HepG2 (cell line): ENCODE measurements around the gene TBC1D2B. TPM values are rescaled to one million over a fixed set of nuclear protein-coding genes. Genes with fewer than 3 reads are reported as not detected.

Experiments used
- ATAD3A ChIP-seq: sonication (generic); formaldehyde crosslinking; IDR thresholded peaks from 2 replicates; pipeline ENCODE4 v1.4.0; 2020; ENCODE audit warnings: missing genetic modification reagents
- CAMTA2 ChIP-seq: sonication (generic); formaldehyde crosslinking; IDR thresholded peaks from 2 replicates; pipeline ENCODE4 v1.4.0; 2020; ENCODE audit warnings: mild to moderate bottlenecking, missing genetic modification reagents, borderline replicate concordance
- JUND ChIP-seq: sonication (generic); formaldehyde crosslinking; IDR thresholded peaks from 2 replicates; pipeline ENCODE4 v1.8.0; 2022; ENCODE audit warnings: mild to moderate bottlenecking, missing genetic modification reagents
- MEF2D ChIP-seq: sonication (generic); formaldehyde crosslinking; IDR thresholded peaks from 2 replicates; pipeline ENCODE4 v1.5.1; 2020; ENCODE audit warnings: mild to moderate bottlenecking, missing genetic modification reagents
- MEIS1 ChIP-seq: sonication (generic); formaldehyde crosslinking; IDR thresholded peaks from 2 replicates; pipeline ENCODE4 v1.9.0; 2021; ENCODE audit warnings: mild to moderate bottlenecking, missing genetic modification reagents, moderate library complexity, borderline replicate concordance
- REPIN1 ChIP-seq: sonication (generic); formaldehyde crosslinking; IDR thresholded peaks from 2 replicates; pipeline ENCODE4 v1.8.0; 2022; ENCODE audit warnings: missing genetic modification reagents, low read depth, mild to moderate bottlenecking, borderline replicate concordance
- SMAD3 ChIP-seq: sonication (generic); formaldehyde crosslinking; IDR thresholded peaks from 2 replicates; pipeline ENCODE4 v1.4.0; 2020; ENCODE audit warnings: missing genetic modification reagents
- STAG1 ChIP-seq: sonication (generic); formaldehyde crosslinking; IDR thresholded peaks from 2 replicates; pipeline ENCODE4 v1.4.0; 2020; ENCODE audit warnings: missing genetic modification reagents
- TEAD3 ChIP-seq: optimal IDR thresholded peaks from 2 replicates; pipeline ENCODE3; 2016; ENCODE audit warnings: borderline replicate concordance
- TSC22D2 ChIP-seq: sonication (generic); formaldehyde crosslinking; IDR thresholded peaks from 2 replicates; pipeline ENCODE4 v1.5.1; 2020; ENCODE audit warnings: missing genetic modification reagents, mild to moderate bottlenecking, borderline replicate concordance
- ZFAT ChIP-seq: sonication (generic); formaldehyde crosslinking; conservative IDR thresholded peaks from 2 replicates; pipeline ENCODE4 v1.8.1; 2023; ENCODE audit warnings: missing genetic modification reagents, inconsistent platforms
- ZNF446 ChIP-seq: sonication (generic); formaldehyde crosslinking; IDR thresholded peaks from 2 replicates; pipeline ENCODE4 v1.5.0; 2020; ENCODE audit warnings: mild to moderate bottlenecking, missing genetic modification reagents
- ZNF510 ChIP-seq: sonication (generic); formaldehyde crosslinking; IDR thresholded peaks from 2 replicates; pipeline ENCODE4 v1.4.0; 2020; ENCODE audit warnings: low read depth, mild to moderate bottlenecking, missing genetic modification reagents
- ZNF670 ChIP-seq: sonication (generic); formaldehyde crosslinking; IDR thresholded peaks from 2 replicates; pipeline ENCODE4 v1.8.0; 2022; ENCODE audit warnings: mild to moderate bottlenecking, missing genetic modification reagents, borderline replicate concordance
- ZNF775 ChIP-seq: sonication (generic); formaldehyde crosslinking; IDR thresholded peaks from 2 replicates; pipeline ENCODE4 v1.4.0; 2020; ENCODE audit warnings: missing genetic modification reagents, mild to moderate bottlenecking, moderate library complexity, borderline replicate concordance
- polyA plus RNA-seq, 8 experiments: library from polyadenylated mRNA; depleted of rRNA in 3 of 8; stranded (reverse) in 7 of 8; unstranded in 1 of 8; fragments of >200 nt; fragmentation: Illumina TruSeq in 4 of 8; extraction: Trizol in 4 of 8; gene quantifications; 2 replicates each; pipeline versions ENCODE4 v1.2.1 to v1.2.3, GENCODE V29; 2011 to 2016; ENCODE audit warnings: low read depth in 4 of 8, missing spikeins in 1 of 8, mixed read lengths in 1 of 8; ENCODE audit not compliant: insufficient read depth in 1 of 8
- total RNA-seq, 5 experiments: library from RNA; depleted of rRNA; stranded (reverse); fragments of >200 nt; fragmentation: Illumina TruSeq; extraction: Trizol; gene quantifications; 2 replicates each; pipeline ENCODE4 v1.2.3, GENCODE V29; 2016; ENCODE audit warnings: low read depth in 1 of 5
- TF ChIP-seq, protein P1 (sequence below): IDR thresholded peaks from 2 replicates; pipeline ENCODE4 v1.4.0; 2020; ENCODE audit warnings: mild to moderate bottlenecking, missing genetic modification reagents
- TF ChIP-seq, protein P2 (sequence below), 2 experiments: sonication (generic) in 1 of 2; formaldehyde crosslinking in 1 of 2; IDR thresholded peaks; 2 replicates each; pipeline versions ENCODE4 v1.4.0 to v1.6.1; 2018 to 2020; ENCODE audit warnings: missing genetic modification reagents in 2 of 2, borderline replicate concordance in 1 of 2, low read depth in 1 of 2, mild to moderate bottlenecking in 1 of 2, missing biosample characterization in 1 of 2
- TF ChIP-seq, protein P3 (sequence below): IDR thresholded peaks from 2 replicates; pipeline ENCODE4 v1.6.1; 2016; ENCODE audit warnings: missing genetic modification reagents, missing compliant biosample characterization
- TF ChIP-seq, protein P4 (sequence below): sonication (generic); formaldehyde crosslinking; IDR thresholded peaks from 2 replicates; pipeline ENCODE4 v1.4.0; 2020; ENCODE audit warnings: missing genetic modification reagents

The TBC1D2B gene
- total and polyA plus RNA-seq, 2 of the 13 experiments (the other 11 are each of a cell fraction or from before 2014, with no cell fraction given), result 10.1 to 14.4 TPM

DNA sequence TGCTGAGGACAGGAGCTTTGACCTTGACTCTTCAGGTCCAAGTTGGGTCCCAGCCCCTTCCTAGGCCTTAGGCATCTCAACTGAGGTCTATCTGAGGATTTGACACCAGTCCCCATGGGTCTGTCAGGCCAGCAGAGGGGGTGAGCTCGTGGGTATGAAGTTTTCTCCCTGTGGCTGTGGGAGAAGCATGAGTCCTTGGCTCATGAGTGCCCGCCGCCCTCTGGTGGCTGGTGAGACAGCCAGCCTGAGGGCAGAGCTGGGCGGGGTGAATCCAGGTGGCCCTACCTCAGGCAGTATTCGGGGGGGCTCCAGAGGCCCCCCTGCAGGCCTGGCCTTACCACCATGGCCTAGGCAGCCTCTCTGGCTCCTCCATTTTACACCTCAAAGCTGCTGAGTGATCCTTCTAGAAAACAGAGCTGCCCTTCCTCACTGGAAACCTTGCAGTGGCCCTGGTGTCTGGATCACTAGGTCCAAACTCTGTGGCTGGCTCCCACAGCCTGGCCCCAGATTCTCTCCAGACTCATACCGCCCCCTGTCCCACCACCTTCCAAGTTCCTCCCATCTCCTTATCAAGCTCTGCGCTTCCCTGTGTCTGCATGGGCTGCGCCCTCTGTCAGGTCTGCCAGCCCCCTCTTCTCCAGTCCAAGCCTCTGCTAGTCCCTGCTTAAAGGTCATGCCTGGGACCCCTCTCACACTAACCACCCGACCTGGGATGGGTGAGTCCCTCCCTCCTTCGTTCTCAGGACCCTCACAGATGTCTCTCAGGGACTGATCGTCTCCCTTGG, 31.0 kb upstream of the TBC1D2B start (continued):
- TF ChIP-seq, protein P1, sequence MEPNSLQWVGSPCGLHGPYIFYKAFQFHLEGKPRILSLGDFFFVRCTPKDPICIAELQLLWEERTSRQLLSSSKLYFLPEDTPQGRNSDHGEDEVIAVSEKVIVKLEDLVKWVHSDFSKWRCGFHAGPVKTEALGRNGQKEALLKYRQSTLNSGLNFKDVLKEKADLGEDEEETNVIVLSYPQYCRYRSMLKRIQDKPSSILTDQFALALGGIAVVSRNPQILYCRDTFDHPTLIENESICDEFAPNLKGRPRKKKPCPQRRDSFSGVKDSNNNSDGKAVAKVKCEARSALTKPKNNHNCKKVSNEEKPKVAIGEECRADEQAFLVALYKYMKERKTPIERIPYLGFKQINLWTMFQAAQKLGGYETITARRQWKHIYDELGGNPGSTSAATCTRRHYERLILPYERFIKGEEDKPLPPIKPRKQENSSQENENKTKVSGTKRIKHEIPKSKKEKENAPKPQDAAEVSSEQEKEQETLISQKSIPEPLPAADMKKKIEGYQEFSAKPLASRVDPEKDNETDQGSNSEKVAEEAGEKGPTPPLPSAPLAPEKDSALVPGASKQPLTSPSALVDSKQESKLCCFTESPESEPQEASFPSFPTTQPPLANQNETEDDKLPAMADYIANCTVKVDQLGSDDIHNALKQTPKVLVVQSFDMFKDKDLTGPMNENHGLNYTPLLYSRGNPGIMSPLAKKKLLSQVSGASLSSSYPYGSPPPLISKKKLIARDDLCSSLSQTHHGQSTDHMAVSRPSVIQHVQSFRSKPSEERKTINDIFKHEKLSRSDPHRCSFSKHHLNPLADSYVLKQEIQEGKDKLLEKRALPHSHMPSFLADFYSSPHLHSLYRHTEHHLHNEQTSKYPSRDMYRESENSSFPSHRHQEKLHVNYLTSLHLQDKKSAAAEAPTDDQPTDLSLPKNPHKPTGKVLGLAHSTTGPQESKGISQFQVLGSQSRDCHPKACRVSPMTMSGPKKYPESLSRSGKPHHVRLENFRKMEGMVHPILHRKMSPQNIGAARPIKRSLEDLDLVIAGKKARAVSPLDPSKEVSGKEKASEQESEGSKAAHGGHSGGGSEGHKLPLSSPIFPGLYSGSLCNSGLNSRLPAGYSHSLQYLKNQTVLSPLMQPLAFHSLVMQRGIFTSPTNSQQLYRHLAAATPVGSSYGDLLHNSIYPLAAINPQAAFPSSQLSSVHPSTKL (CRISPR knock-in tag), result 0 out of 2 replicates have a peak, but pooled peaks have one; percentile 25
- TF ChIP-seq MEF2D (CRISPR knock-in tag) (no peak), ZNF670 (CRISPR knock-in tag) (no peak), ZNF775 (CRISPR knock-in tag) (0 out of 2 replicates have a peak, but pooled peaks have one; percentile 61), JUND (CRISPR knock-in tag) (no peak), ZNF510 (no peak), CAMTA2 (CRISPR knock-in tag) (no peak), STAG1 (CRISPR knock-in tag) (peak; percentile 96), TSC22D2 (CRISPR knock-in tag) (0 out of 2 replicates have a peak, but pooled peaks have one; percentile 72), REPIN1 (CRISPR knock-in tag) (peak; percentile 67; the same call in 1 of the 2 replicates), TEAD3 (CRISPR knock-in tag) (peak; percentile 38), MEIS1 (CRISPR knock-in tag) (0 out of 2 replicates have a peak, but pooled peaks have one; percentile 47), ZNF446 (no peak), ZFAT (CRISPR knock-in tag) (no peak), ATAD3A (CRISPR knock-in tag) (no peak), SMAD3 (CRISPR knock-in tag) (no peak)
- TF ChIP-seq, protein P2, sequence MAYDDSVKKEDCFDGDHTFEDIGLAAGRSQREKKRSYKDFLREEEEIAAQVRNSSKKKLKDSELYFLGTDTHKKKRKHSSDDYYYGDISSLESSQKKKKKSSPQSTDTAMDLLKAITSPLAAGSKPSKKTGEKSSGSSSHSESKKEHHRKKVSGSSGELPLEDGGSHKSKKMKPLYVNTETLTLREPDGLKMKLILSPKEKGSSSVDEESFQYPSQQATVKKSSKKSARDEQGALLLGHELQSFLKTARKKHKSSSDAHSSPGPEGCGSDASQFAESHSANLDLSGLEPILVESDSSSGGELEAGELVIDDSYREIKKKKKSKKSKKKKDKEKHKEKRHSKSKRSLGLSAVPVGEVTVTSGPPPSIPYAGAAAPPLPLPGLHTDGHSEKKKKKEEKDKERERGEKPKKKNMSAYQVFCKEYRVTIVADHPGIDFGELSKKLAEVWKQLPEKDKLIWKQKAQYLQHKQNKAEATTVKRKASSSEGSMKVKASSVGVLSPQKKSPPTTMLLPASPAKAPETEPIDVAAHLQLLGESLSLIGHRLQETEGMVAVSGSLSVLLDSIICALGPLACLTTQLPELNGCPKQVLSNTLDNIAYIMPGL (CRISPR knock-in tag; IDR thresholded peaks at IDR 0.05; ENCODE audit: borderline replicate concordance in 1 of 2, low read depth in 1 of 2), result peak; percentile 53 to 55; a peak in 1 of 4 replicates
- TF ChIP-seq, protein P3, sequence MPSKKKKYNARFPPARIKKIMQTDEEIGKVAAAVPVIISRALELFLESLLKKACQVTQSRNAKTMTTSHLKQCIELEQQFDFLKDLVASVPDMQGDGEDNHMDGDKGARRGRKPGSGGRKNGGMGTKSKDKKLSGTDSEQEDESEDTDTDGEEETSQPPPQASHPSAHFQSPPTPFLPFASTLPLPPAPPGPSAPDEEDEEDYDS (CRISPR knock-in tag), result 0 out of 2 replicates have a peak, but pooled peaks have one; percentile 17
- TF ChIP-seq, protein P4, sequence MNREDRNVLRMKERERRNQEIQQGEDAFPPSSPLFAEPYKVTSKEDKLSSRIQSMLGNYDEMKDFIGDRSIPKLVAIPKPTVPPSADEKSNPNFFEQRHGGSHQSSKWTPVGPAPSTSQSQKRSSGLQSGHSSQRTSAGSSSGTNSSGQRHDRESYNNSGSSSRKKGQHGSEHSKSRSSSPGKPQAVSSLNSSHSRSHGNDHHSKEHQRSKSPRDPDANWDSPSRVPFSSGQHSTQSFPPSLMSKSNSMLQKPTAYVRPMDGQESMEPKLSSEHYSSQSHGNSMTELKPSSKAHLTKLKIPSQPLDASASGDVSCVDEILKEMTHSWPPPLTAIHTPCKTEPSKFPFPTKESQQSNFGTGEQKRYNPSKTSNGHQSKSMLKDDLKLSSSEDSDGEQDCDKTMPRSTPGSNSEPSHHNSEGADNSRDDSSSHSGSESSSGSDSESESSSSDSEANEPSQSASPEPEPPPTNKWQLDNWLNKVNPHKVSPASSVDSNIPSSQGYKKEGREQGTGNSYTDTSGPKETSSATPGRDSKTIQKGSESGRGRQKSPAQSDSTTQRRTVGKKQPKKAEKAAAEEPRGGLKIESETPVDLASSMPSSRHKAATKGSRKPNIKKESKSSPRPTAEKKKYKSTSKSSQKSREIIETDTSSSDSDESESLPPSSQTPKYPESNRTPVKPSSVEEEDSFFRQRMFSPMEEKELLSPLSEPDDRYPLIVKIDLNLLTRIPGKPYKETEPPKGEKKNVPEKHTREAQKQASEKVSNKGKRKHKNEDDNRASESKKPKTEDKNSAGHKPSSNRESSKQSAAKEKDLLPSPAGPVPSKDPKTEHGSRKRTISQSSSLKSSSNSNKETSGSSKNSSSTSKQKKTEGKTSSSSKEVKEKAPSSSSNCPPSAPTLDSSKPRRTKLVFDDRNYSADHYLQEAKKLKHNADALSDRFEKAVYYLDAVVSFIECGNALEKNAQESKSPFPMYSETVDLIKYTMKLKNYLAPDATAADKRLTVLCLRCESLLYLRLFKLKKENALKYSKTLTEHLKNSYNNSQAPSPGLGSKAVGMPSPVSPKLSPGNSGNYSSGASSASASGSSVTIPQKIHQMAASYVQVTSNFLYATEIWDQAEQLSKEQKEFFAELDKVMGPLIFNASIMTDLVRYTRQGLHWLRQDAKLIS (CRISPR knock-in tag), result no peak
